GM12878 (cell line): ENCODE results near the gene LAIR1. TPM values are rescaled to one million over a fixed set of nuclear protein-coding genes. Genes with fewer than 3 reads are reported as not detected.

Experiments used
- ATAC-seq: fragments of 200-7000 bp; cut with Tn5 transposase; 3 replicates; pipeline ENCODE4 v1.9.1; 2020; ENCODE audit warnings: mild to moderate bottlenecking, moderate library complexity
- BruUV-seq: library from RNA; stranded (reverse); fragments of 400-500 nt; replicated peaks from 2 replicates; lab custom pipeline; 2021; lab: Mats Ljungman, UMichigan
- CTCF ChIA-PET: fragments of 300-600 bp; sonication (Branson Sonifier 250); formaldehyde crosslinking; extraction: SDS; loops from one replicate; lab custom pipeline; 2021; ENCODE audit warnings: inconsistent platforms; lab: Yijun Ruan, JAX
- POLR2A ChIA-PET: fragments of 350-600 bp; formaldehyde crosslinking; extraction: SDS; loops from one replicate; lab custom pipeline; 2021; ENCODE audit warnings: inconsistent platforms; lab: Charles Lee
- RAD21 ChIA-PET: fragments of 300-600 bp; sonication (Branson Sonifier 250); formaldehyde crosslinking; loops from one replicate; lab custom pipeline; 2023; ENCODE audit warnings: antibody characterized with exemption; ENCODE audit not compliant: unreplicated experiment; lab: Charles Lee
- SMC1A ChIA-PET: fragments of 300-600 bp; sonication (Branson Sonifier 250); formaldehyde crosslinking; loops from one replicate; lab custom pipeline; 2023; ENCODE audit not compliant: unreplicated experiment, uncharacterized antibody; lab: Charles Lee
- DNase-seq: peaks from one replicate; pipeline ENCODE4 v3.0.0-alpha.2; 2011; ENCODE audit warnings: low read depth, low spot score
- FAIRE-seq: peaks from 3 replicates; lab custom pipeline; 2011; peaks lifted over from hg19 to GRCh38; lab: Jason Lieb, UNC
- H2AFZ ChIP-seq: 2 replicates; pipeline ENCODE4 v1.6.0; 2011; ENCODE audit warnings: low read depth, low read length, control low read depth; ENCODE audit not compliant: control insufficient read depth
- H3K27ac ChIP-seq: 2 replicates; pipeline ENCODE4 v1.5.1; 2011; ENCODE audit warnings: control low read depth; ENCODE audit not compliant: control insufficient read depth, insufficient read depth
- H3K27me3 ChIP-seq, 2 experiments: replicated peaks in 1 of 2; 2 replicates each; pipeline versions ENCODE4 v1.6.0 to v1.6.1; 2011; ENCODE audit warnings: low read length in 1 of 2; ENCODE audit not compliant: control insufficient read depth in 2 of 2, insufficient read depth in 2 of 2
- H3K36me3 ChIP-seq, 2 experiments: 2 replicates each; pipeline ENCODE4 v1.5.1; 2011; ENCODE audit warnings: low read length in 1 of 2; ENCODE audit not compliant: control insufficient read depth in 2 of 2, insufficient read depth in 2 of 2
- H3K4me1 ChIP-seq: 2 replicates; pipeline ENCODE4 v1.6.1; 2011; ENCODE audit warnings: mild to moderate bottlenecking, low read length, moderate library complexity, mixed read lengths; ENCODE audit not compliant: control insufficient read depth, insufficient read depth
- H3K4me2 ChIP-seq: 2 replicates; pipeline ENCODE4 v1.6.0; 2011; ENCODE audit warnings: control low read depth; ENCODE audit not compliant: control insufficient read depth, insufficient read depth
- H3K4me3 ChIP-seq: fragments of 200-600 bp; sonication (generic); 2 replicates; pipeline ENCODE4 v1.5.1; 2016
- H3K79me2 ChIP-seq: 2 replicates; pipeline ENCODE4 v1.6.0; 2011; ENCODE audit warnings: low read length; ENCODE audit not compliant: control insufficient read depth, insufficient read depth
- H3K9ac ChIP-seq: 2 replicates; pipeline ENCODE4 v1.8.0; 2011; ENCODE audit warnings: low read length, control low read depth, mixed read lengths; ENCODE audit not compliant: control insufficient read depth, insufficient read depth
- H3K9me3 ChIP-seq: replicated peaks from 3 replicates; pipeline ENCODE4 v1.5.1; 2011; ENCODE audit warnings: mild to moderate bottlenecking, low read length; ENCODE audit not compliant: control insufficient read depth, insufficient read depth
- H4K20me1 ChIP-seq: 2 replicates; pipeline ENCODE4 v1.6.0; 2011; ENCODE audit not compliant: control insufficient read depth, insufficient read depth
- DPF2 ChIP-seq: fragments of 450-650 bp; IDR thresholded peaks from 2 replicates; pipeline ENCODE4 v1.6.1; 2017; ENCODE audit warnings: mild to moderate bottlenecking
- FOXM1 ChIP-seq: IDR thresholded peaks from 2 replicates; pipeline ENCODE4 v1.6.1; 2012; ENCODE audit warnings: low read depth, mild to moderate bottlenecking, inconsistent platforms, low read length, moderate library complexity
- GATAD2B ChIP-seq: fragments of 450-650 bp; conservative IDR thresholded peaks from 2 replicates; pipeline ENCODE4 v1.6.1; 2017; ENCODE audit warnings: low read depth, mild to moderate bottlenecking, moderate library complexity
- MEF2B ChIP-seq: fragments of 450-650 bp; IDR thresholded peaks from 2 replicates; pipeline ENCODE4 v1.6.1; 2018; ENCODE audit warnings: mild to moderate bottlenecking, moderate library complexity; ENCODE audit not compliant: partially characterized antibody, poor library complexity, severe bottlenecking
- NFXL1 ChIP-seq: fragments of 450-650 bp; IDR thresholded peaks from 2 replicates; pipeline ENCODE4 v1.6.1; 2017; ENCODE audit warnings: antibody characterized with exemption, mild to moderate bottlenecking, borderline replicate concordance
- POLR2A ChIP-seq: IDR thresholded peaks from 2 replicates; pipeline ENCODE4 v1.6.1; 2011; ENCODE audit warnings: low read depth, mild to moderate bottlenecking, low read length
- SIN3A ChIP-seq: IDR thresholded peaks from 2 replicates; pipeline ENCODE4 v1.6.1; 2012; ENCODE audit warnings: low read depth, low read length, improper control_type of control experiment
- SMC3 ChIP-seq: IDR thresholded peaks from 2 replicates; pipeline ENCODE4 v1.6.1; 2011; ENCODE audit warnings: low read length, improper control_type of control experiment, borderline replicate concordance
- YY1 ChIP-seq: IDR thresholded peaks from 2 replicates; pipeline ENCODE4 v1.6.1; 2011; ENCODE audit warnings: low read depth, mild to moderate bottlenecking, low read length
- WGBS: methylation state at CpG from one replicate; pipeline ENCODE4 v1.1.6; 2016; ENCODE audit warnings: low lambda C conversion rate; ENCODE audit not compliant: insufficient replicate concordance, insufficient coverage; ENCODE audit errors: missing lambda C conversion rate; 5-methylcytosine and 5-hydroxymethylcytosine counted together
- in situ Hi-C: fragments of 300-500 bp; cut with MboI; formaldehyde crosslinking; loops from 9 replicates; pipeline ENCODE4 v1.14.3; 2018; ENCODE audit warnings: mixed read lengths
- intact Hi-C: fragments of 100-400 bp; cut with micrococcal nuclease; formaldehyde crosslinking; loops from one replicate; pipeline ENCODE4 v1.14.2; 2022; ENCODE audit not compliant: unreplicated experiment
- polyA plus RNA-seq, 11 experiments: library from polyadenylated mRNA; depleted of rRNA in 4 of 11; unstranded in 6 of 11; stranded (reverse) in 5 of 11; fragments of >200 nt; fragmentation: Nextera tagmentation in 4 of 11; fragmentation: Illumina TruSeq in 1 of 11; extraction: Ambion mirVana in 4 of 11; extraction: Trizol in 1 of 11; gene quantifications; 1 replicate in 1 of 11; 2 replicates in 10 of 11; pipeline versions ENCODE4 v1.2.1 to v1.2.3, GENCODE V29; 2011 to 2016; ENCODE audit warnings: inconsistent platforms in 2 of 11, missing spikeins in 2 of 11, low read depth in 1 of 11
- total RNA-seq, 4 experiments: library from RNA; depleted of rRNA in 3 of 4; stranded (reverse); fragments of >200 nt in 3 of 4; fragmentation: Illumina TruSeq in 1 of 4; extraction: Trizol in 1 of 4; gene quantifications; 2 replicates each; pipeline versions ENCODE4 v1.2.1 to v1.2.3, GENCODE V29; 2013 to 2021
- TF ChIP-seq, protein P1 (sequence below): IDR thresholded peaks from 2 replicates; pipeline ENCODE4 v1.6.1; 2011; ENCODE audit warnings: borderline replicate concordance, low read depth, mild to moderate bottlenecking, moderate library complexity, mixed read lengths, low read length; ENCODE audit not compliant: insufficient read depth; ENCODE audit errors: extremely low read length
- TF ChIP-seq, protein P2 (sequence below): fragments of 150-350 bp; IDR thresholded peaks from 2 replicates; pipeline ENCODE4 v1.6.1; 2014; ENCODE audit warnings: mild to moderate bottlenecking, low read depth, low read length
- TF ChIP-seq, protein P3 (sequence below): fragments of 450-650 bp; IDR thresholded peaks from 2 replicates; pipeline ENCODE4 v1.6.1; 2016; ENCODE audit warnings: mild to moderate bottlenecking, moderate library complexity, borderline replicate concordance

LAIR1 gene
- total and polyA plus RNA-seq, 10 of the 15 experiments (the other 5 are each of a cell fraction or from before 2014, with no cell fraction given), result 8.6 to 58.2 (median 35.3) TPM

DNA sequence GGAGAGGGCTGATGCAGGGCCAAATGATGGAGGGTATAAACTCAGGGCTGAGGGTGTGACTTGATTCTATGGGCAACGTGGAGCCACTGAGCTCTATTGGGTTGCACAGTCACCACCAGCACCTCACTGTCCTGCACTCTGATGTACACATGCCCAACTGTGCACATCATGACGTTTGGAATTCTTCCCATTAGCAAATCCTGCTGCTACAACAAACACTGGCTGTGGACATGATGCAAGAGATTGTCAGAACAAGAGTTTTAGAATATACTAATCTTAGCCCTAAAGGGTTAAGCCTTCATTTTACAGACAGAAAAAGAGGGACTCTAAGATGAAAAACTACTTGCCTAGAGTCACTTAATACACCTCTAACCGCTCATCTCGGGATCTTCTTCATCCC is 48.1 kb upstream of the LAIR1 start:
- peaks cover 2% of the 10 kb centered on the region for H3K4me1 ChIP-seq
- FAIRE-seq (no peak), ATAC-seq (no peak), DNase-seq (no peak)
- no peak overlapping the region for H3K9ac ChIP-seq
- in situ Hi-C loops, result no loop called here
- intact Hi-C loops, result no loop called here
- WGBS, result 11% methylated on average over 4 of the region's 4 CpGs
- H3K27me3 ChIP-seq, result peaks cover 0 to 3% of the 10 kb centered on the region in 2 experiments; a peak in 2 of 4 replicates
- H3K36me3 ChIP-seq, result no peaks in the 10 kb centered on the region
- no peak overlapping the region for H3K4me2 ChIP-seq
- no peaks in the 10 kb centered on the region; the same call in 2 of the 3 replicates for H3K9me3 ChIP-seq
- no peaks in the 10 kb centered on the region for H4K20me1 ChIP-seq
- no peak overlapping the region for H3K4me3 ChIP-seq
- H2AFZ ChIP-seq, result no peak overlapping the region
- ChIA-PET POLR2A (no interaction called here), CTCF (no interaction called here), SMC1A (no interaction called here)
- no TSS peak for BruUV-seq
- H3K27ac ChIP-seq, result no peak overlapping the region
- no peak for TF ChIP-seq GATAD2B
- TF ChIP-seq, protein P1, sequence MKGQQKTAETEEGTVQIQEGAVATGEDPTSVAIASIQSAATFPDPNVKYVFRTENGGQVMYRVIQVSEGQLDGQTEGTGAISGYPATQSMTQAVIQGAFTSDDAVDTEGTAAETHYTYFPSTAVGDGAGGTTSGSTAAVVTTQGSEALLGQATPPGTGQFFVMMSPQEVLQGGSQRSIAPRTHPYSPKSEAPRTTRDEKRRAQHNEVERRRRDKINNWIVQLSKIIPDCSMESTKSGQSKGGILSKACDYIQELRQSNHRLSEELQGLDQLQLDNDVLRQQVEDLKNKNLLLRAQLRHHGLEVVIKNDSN, result no peak
- no peak for TF ChIP-seq POLR2A
- TF ChIP-seq, all 136 proteins: peak for 0
- no peaks in the 10 kb centered on the region for H3K79me2 ChIP-seq
- RAD21 ChIA-PET, result no interaction called here

DNA sequence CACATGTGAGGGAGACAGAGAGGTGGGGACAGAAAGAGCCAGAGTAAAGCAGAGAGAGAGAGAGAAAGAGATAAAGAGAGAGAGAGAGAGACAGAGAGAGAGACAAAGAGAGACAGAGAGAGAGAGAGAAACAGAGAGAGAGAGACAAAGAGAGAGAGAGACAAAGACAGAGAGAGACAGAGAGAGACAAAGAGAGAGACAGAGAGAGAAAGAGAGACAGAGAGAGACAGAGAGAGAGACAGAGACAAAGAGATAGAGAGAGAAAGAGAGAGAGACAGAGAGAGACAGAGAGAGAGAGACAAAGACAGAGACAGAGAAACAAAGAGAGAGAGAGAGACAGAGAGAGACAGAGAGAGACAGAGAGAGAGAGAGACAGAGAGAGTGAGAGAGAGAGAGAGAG is 46.3 kb upstream of the LAIR1 start:
- Histone ChIP-seq H3K9ac (no peak overlapping the region), H2AFZ (no peak overlapping the region), H3K79me2 (no peaks in the 10 kb centered on the region), H4K20me1 (no peaks in the 10 kb centered on the region), H3K4me2 (no peak overlapping the region), H3K4me1 (no peaks in the 10 kb centered on the region), H3K9me3 (no peaks in the 10 kb centered on the region; the same call in 2 of the 3 replicates), H3K27me3 (peaks cover 0 to 3% of the 10 kb centered on the region in 2 experiments; a peak in 1 of 4 replicates), H3K27ac (no peak overlapping the region), H3K4me3 (no peak overlapping the region), H3K36me3 (no peaks in the 10 kb centered on the region)
- POLR2A ChIA-PET, result no interaction called here
- intact Hi-C loops, result no loop called here
- ATAC-seq (no peak), FAIRE-seq (no peak), DNase-seq (no peak)
- in situ Hi-C loops, result no loop called here
- CTCF ChIA-PET, result no interaction called here
- RAD21 ChIA-PET, result interaction anchor here (1.1 to 1.3 kb wide), 2 partner anchors 20 to 37 kb away, joined by 3 to 5 read pairs; no protein-coding TSS in a partner anchor
- SMC1A ChIA-PET, result interaction anchor here (1.2 kb wide), 1 partner anchor 21 kb away, joined by 3 read pairs; no protein-coding TSS in a partner anchor
- BruUV-seq, result no TSS peak
- TF ChIP-seq, protein P2, sequence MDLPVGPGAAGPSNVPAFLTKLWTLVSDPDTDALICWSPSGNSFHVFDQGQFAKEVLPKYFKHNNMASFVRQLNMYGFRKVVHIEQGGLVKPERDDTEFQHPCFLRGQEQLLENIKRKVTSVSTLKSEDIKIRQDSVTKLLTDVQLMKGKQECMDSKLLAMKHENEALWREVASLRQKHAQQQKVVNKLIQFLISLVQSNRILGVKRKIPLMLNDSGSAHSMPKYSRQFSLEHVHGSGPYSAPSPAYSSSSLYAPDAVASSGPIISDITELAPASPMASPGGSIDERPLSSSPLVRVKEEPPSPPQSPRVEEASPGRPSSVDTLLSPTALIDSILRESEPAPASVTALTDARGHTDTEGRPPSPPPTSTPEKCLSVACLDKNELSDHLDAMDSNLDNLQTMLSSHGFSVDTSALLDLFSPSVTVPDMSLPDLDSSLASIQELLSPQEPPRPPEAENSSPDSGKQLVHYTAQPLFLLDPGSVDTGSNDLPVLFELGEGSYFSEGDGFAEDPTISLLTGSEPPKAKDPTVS, result no peak
- TF ChIP-seq, protein P3, sequence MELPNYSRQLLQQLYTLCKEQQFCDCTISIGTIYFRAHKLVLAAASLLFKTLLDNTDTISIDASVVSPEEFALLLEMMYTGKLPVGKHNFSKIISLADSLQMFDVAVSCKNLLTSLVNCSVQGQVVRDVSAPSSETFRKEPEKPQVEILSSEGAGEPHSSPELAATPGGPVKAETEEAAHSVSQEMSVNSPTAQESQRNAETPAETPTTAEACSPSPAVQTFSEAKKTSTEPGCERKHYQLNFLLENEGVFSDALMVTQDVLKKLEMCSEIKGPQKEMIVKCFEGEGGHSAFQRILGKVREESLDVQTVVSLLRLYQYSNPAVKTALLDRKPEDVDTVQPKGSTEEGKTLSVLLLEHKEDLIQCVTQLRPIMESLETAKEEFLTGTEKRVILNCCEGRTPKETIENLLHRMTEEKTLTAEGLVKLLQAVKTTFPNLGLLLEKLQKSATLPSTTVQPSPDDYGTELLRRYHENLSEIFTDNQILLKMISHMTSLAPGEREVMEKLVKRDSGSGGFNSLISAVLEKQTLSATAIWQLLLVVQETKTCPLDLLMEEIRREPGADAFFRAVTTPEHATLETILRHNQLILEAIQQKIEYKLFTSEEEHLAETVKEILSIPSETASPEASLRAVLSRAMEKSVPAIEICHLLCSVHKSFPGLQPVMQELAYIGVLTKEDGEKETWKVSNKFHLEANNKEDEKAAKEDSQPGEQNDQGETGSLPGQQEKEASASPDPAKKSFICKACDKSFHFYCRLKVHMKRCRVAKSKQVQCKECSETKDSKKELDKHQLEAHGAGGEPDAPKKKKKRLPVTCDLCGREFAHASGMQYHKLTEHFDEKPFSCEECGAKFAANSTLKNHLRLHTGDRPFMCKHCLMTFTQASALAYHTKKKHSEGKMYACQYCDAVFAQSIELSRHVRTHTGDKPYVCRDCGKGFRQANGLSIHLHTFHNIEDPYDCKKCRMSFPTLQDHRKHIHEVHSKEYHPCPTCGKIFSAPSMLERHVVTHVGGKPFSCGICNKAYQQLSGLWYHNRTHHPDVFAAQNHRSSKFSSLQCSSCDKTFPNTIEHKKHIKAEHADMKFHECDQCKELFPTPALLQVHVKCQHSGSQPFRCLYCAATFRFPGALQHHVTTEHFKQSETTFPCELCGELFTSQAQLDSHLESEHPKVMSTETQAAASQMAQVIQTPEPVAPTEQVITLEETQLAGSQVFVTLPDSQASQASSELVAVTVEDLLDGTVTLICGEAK, result no peak
- no peak for TF ChIP-seq FOXM1
- no peak for TF ChIP-seq SIN3A
- no peak for TF ChIP-seq DPF2
- TF ChIP-seq MEF2B, result no peak
- TF ChIP-seq YY1, result no peak
- no peak for TF ChIP-seq SMC3
- TF ChIP-seq POLR2A, result no peak
- TF ChIP-seq NFXL1, result no peak
